Measurements from ENCODE around the gene MRPL24. TPM values are rescaled to one million over a fixed set of nuclear protein-coding genes. Genes with fewer than 3 reads are reported as not detected.

MRPL24 gene
- total RNA-seq, 4 donors from 2014 or later, result 54.9 to 121 (median 102) TPM

- in situ Hi-C loops (cut with MboI; ENCODE audit: low sequenced_read_pairs in 4 of 4) (loop anchor here in 1 of 4 donors (25.0 kb wide), 1 partner anchor 682 kb away; the partner anchor contains the start of genes LAMTOR2, RAB25 and UBQLN4), intact Hi-C loops (cut with DNase I; ENCODE audit: low total_unique reads) (loop anchor here (5.0 to 10.0 kb wide), 3 partner anchors 82 to 620 kb away; partner anchors contain the start of genes CCT3 and TSACC)
- ATAC-seq, result no peak
- DNase-seq, result no peak
- no peak overlapping the region for H3K4me3 ChIP-seq
- H3K36me3 ChIP-seq, result peaks cover 0 to 31% of the 10 kb centered on the region in 2 donors
- no peaks in the 10 kb centered on the region for H3K9me3 ChIP-seq
- peaks cover 51 to 53% of the 10 kb centered on the region in 2 donors for H3K4me1 ChIP-seq
- peak overlapping the region; percentile 94 to 100 (median 100) for H3K27ac ChIP-seq
- TF ChIP-seq POLR2A (IDR thresholded peaks at IDR 0.05), result no peak
- TF ChIP-seq, protein P1, sequence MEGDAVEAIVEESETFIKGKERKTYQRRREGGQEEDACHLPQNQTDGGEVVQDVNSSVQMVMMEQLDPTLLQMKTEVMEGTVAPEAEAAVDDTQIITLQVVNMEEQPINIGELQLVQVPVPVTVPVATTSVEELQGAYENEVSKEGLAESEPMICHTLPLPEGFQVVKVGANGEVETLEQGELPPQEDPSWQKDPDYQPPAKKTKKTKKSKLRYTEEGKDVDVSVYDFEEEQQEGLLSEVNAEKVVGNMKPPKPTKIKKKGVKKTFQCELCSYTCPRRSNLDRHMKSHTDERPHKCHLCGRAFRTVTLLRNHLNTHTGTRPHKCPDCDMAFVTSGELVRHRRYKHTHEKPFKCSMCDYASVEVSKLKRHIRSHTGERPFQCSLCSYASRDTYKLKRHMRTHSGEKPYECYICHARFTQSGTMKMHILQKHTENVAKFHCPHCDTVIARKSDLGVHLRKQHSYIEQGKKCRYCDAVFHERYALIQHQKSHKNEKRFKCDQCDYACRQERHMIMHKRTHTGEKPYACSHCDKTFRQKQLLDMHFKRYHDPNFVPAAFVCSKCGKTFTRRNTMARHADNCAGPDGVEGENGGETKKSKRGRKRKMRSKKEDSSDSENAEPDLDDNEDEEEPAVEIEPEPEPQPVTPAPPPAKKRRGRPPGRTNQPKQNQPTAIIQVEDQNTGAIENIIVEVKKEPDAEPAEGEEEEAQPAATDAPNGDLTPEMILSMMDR (IDR thresholded peaks at IDR 0.05 in 4 of 5, conservative IDR thresholded peaks at IDR 0.05 in 1 of 5), result no peak
- H3K27me3 ChIP-seq, result no peaks in the 10 kb centered on the region
Observed at GRCh38 chr1:156744344-156744743, 3.5 kb upstream of the MRPL24 start.

DNA sequence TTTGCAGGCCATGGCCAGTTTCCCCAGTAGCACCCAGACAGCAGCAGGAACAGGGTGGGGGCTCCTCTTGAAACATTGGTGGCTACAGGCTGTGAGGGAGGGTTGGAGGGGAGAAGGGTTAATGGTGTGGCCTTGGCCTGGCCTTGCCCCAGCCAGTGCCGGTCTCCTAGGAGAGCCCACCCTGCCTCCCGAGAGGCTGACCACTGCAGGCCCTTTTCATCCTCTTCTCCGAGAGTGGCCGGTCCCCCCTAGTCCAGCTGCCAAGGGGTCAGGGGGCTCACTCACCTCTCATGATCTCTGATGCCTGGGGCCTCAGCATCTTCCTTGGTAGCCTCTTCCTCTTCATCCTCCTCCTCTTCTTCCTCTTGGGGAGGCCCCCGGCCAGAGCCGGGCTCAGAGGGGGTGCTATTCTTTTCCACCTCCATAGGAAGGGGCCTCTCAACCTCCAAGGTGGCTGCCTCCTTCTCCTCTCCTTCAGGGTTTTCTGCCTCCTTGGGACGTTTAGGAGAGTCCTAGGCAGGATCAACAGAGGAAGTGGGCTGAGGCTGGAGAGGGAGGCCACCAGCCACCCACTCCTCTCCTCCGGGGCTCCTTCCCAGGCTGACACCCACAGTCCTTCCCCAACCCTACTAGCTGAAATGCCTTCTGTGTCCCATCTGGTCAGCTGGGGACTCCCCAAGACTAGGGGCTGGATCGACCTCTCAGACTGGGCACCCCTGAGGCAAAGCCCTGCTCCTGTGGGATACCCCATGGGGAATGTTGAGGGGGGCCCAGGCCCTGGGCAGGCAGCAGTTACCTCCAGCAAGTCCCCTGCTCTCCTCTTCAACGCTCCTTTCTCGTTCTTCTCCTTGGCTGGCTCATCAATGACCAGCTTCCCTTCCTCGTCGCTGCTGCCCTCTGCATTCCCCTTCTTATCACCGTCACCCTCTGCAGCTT is 2.7 kb upstream of the MRPL24 start:
- Histone ChIP-seq H3K27me3 (no peaks in the 10 kb centered on the region), H3K4me1 (peaks cover 46 to 47% of the 10 kb centered on the region in 2 donors), H3K27ac (peak overlapping the region in 3 of 4 donors; percentile 38 to 100 (median 100)), H3K36me3 (peaks cover 0 to 31% of the 10 kb centered on the region in 2 donors), H3K9me3 (no peaks in the 10 kb centered on the region), H3K4me3 (no peak overlapping the region)
- DNase-seq (no peak), ATAC-seq (no peak)
- intact Hi-C loops (cut with DNase I; ENCODE audit: low total_unique reads) (loop anchor here (5.0 to 10.0 kb wide), 3 partner anchors 81 to 619 kb away; partner anchors contain the start of genes CCT3 and TSACC), in situ Hi-C loops (cut with MboI; ENCODE audit: low sequenced_read_pairs in 4 of 4) (loop anchor here in 1 of 4 donors (25.0 kb wide), 1 partner anchor 681 kb away; the partner anchor contains the start of genes LAMTOR2, RAB25 and UBQLN4)
- TF ChIP-seq, protein P1 (IDR thresholded peaks at IDR 0.05 in 4 of 5, conservative IDR thresholded peaks at IDR 0.05 in 1 of 5), result no peak
- TF ChIP-seq POLR2A (IDR thresholded peaks at IDR 0.05), result no peak

- peak overlapping the region in 2 of 4 donors; percentile 38 to 90 for H3K27ac ChIP-seq
- no peaks in the 10 kb centered on the region for H3K9me3 ChIP-seq
- H3K4me3 ChIP-seq, result no peak overlapping the region
- intact Hi-C loops (cut with DNase I; ENCODE audit: low total_unique reads), result loop anchor here (5.0 to 10.0 kb wide), 3 partner anchors 80 to 618 kb away; partner anchors contain the start of genes CCT3 and TSACC
- no peak for TF ChIP-seq POLR2A (IDR thresholded peaks at IDR 0.05)
- peaks cover 38 to 40% of the 10 kb centered on the region in 2 donors for H3K4me1 ChIP-seq
- H3K27me3 ChIP-seq, result no peaks in the 10 kb centered on the region
- no peak for ATAC-seq
- DNase-seq, result no peak
- in situ Hi-C loops (cut with MboI; ENCODE audit: low sequenced_read_pairs in 4 of 4), result loop anchor here in 1 of 4 donors (25.0 kb wide), 1 partner anchor 680 kb away; the partner anchor contains the start of genes LAMTOR2, RAB25 and UBQLN4
- peaks cover 0 to 37% of the 10 kb centered on the region in 2 donors for H3K36me3 ChIP-seq
Observed at GRCh38 chr1:156742801-156743200, 1.9 kb upstream of the MRPL24 start.

GRCh38 chr1:156742017-156742416 is 1.1 kb upstream of the MRPL24 start:
- DNase-seq (no peak), ATAC-seq (no peak)
- H3K4me3 ChIP-seq, result peak overlapping the region in 2 of 4 donors; percentile 78 to 94
- intact Hi-C loops (cut with DNase I; ENCODE audit: low total_unique reads) (loop anchor here (5.0 to 10.0 kb wide), 3 partner anchors 80 to 617 kb away; partner anchors contain the start of genes CCT3 and TSACC), in situ Hi-C loops (cut with MboI; ENCODE audit: low sequenced_read_pairs in 4 of 4) (loop anchor here in 1 of 4 donors (25.0 kb wide), 1 partner anchor 680 kb away; the partner anchor contains the start of genes LAMTOR2, RAB25 and UBQLN4)
- no peak for TF ChIP-seq POLR2A (IDR thresholded peaks at IDR 0.05)
- TF ChIP-seq, protein P1 (IDR thresholded peaks at IDR 0.05 in 4 of 5, conservative IDR thresholded peaks at IDR 0.05 in 1 of 5), result no peak
- peaks cover 32 to 35% of the 10 kb centered on the region in 2 donors for H3K4me1 ChIP-seq
- peaks cover 0 to 40% of the 10 kb centered on the region in 2 donors for H3K36me3 ChIP-seq
- H3K9me3 ChIP-seq, result no peaks in the 10 kb centered on the region
- peak overlapping the region; percentile 87 to 99 (median 92) for H3K27ac ChIP-seq
- no peaks in the 10 kb centered on the region for H3K27me3 ChIP-seq

Measured in gastrocnemius medialis (tissue), 4 donors.